GM18526 (cell line): ENCODE results near the gene SUGP2.
A peak's percentile ranks its signal among the peaks of the same experiment; 100 is the strongest.

Experiments used
- POLR2A ChIP-seq: IDR thresholded peaks from 3 replicates; pipeline ENCODE4 v1.6.1; 2011; ENCODE audit not compliant: insufficient read length; ENCODE audit errors: extremely low read depth

Gene SUGP2

DNA sequence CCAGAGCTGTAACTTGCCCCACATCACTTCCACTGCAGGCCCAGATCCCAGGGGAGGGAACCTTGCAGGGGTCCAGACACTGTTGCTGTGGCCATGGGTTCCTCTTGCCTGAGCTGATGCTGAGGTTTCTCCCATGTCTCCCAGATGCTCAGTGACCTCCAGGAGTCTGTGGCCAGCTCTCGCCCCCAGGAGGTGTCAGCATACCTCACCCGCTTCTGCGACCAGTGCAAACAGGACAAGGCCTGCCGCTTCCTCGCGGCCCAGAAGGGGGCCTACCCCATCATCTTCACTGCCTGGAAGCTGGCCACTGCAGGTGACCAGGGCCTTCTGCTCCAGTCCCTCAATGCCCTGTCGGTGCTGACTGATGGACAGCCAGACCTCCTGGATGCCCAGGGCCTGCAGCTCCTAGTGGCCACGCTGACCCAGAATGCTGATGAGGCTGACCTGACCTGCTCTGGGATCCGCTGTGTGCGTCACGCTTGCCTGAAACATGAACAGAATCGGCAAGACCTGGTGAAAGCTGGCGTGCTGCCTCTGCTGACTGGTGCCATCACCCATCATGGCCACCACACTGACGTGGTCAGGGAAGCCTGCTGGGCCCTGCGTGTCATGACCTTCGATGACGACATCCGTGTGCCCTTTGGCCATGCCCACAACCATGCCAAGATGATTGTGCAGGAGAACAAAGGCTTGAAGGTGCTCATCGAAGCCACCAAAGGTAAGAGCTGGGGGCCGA lies 18.3 kb upstream of the SUGP2 start:
- TF ChIP-seq POLR2A: no peak

DNA sequence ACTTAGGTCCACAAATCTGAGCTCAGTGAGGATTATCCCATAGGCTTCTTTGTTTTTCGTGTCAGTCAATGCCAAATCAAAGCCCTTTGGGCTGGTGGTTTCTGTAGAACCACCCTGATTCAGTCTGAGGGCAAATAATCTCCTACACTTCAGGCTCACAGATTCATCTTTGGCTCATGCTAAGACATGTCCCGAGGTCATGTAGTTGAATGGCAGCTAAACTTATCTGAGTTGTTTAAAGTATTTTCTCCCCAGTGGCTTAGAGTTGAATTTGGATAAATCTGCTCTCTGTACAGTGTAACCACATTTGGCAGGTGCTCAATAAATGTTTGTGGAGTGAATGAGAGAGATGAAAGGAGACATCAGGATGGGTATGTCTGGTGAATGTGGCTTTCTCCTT lies 17.4 kb upstream of the SUGP2 start:
- TF ChIP-seq POLR2A: no peak

DNA sequence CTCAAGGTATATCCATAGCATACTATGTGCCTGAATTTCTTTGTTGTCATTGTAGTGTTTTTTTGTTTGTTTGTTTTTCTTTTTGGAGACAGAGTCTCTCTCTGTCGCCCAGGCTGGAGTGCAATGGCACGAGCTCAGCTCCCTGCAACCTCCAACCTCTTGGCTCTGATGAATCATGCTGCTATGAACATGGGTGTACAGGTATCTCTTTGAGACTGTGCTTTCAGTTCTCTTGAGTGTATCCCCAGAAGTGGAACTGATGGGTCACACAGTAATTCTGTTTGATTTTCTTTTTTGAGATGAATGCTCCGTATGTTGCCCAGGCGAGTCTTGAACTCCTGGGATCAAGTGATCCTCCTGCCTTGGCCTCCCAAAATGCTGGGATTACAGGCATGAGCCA lies 16.8 kb upstream of the SUGP2 start:
- TF ChIP-seq POLR2A: no peak

DNA sequence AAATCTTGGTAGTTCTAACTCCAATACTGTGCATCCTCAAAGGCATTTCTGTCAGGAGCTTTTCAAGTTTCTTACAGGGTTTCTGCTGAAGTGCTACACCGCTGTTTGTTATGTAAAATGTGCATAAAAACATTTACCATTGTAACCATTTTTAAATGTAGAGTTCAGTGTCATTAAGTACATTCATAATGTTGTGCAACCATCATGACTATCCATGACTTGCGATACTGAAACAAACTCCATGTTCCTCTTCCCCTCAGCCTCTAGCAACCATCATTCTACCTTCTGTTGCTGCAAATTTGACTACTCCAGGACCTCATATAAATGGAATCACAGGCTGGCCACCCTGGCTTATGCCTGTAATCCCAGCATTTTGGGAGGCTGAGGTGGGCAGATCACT lies 16.1 kb upstream of the SUGP2 start:
- TF ChIP-seq POLR2A: no peak

DNA sequence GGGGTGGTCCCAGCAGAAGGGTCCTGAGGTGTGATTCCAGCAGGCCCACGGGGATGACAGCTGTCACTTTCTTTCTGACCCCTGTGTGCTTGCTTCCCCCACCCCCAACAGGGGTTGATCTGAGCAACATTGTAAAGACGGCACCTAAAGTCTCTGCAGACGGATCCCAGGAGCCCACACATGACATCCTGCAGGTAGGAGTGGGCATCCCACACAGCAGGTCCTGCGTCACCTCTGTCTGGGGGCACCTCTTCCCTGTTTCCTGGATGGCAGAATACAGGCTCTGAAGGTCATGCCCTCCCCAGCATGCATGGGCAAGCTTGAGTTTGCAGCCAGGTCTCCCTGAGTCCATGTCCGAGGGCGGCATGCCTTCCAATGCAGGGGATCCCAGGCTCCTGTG lies 10.6 kb upstream of the SUGP2 start:
- TF ChIP-seq POLR2A: no peak

DNA sequence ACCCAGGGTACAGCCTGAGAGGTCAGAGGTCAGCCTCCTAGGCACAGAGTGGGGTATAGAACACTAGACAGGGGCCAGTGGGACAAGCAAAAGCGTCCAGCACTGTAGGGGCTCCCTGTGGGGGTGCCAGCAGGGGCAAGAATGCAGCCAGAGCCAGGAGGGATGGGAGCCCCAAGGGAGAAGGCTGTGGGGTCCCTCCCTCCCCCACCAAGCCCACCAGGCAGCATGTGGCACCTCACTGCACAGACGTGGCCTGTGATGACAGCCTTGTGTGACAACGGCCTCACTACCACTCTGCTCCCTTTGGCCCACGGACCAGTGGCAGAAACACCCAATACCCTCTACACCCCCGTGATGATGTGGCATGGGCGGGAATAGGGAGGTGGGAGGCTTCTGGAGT lies 10.2 kb upstream of the SUGP2 start:
- TF ChIP-seq POLR2A: no peak

DNA sequence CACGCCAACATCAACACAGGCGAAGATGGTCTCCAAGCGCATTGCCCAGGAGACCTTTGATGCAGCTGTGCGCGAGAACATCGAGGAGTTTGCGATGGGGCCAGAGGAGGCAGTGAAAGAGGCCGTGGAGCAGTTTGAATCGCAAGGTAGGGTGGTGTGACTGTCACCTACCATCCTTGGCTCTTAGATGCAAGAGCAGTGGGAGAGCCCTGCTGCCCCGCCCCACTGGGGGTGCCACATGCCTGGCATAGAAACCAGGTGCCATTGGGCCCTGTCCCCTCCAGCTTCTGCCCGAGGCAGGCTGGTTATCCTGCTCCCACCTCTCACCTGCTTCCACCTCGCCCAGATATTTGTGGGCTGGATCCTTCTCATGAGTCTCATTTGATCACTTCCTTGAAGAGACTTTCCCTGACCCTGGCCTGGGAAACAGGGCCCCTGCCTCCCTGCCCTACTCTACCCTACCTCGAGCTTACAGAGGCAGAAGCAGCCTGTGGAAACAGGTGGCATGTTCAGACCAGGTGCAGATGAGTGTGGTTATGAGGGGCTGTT lies 9.5 kb upstream of the SUGP2 start:
- no peak for TF ChIP-seq POLR2A

DNA sequence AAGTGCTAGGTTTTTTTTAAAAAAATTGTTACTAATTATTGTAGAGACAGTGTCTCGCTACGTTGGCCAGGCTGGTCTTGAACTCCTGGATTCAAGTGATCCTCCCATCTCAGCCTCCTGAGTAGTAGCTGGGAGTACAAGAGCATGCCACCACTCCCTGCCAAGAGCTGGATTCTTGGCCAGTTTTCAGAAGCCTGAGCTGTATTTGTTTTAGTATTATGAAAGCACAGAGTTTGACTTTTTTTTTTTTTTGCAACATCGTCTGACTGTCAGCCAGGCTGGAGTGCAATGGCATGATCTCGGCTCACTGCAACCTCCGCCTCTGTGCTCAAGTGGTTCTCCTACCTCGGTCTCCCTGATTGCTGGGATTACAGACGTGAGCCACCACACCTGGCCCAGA lies 7.1 kb upstream of the SUGP2 start:
- TF ChIP-seq POLR2A: no peak

DNA sequence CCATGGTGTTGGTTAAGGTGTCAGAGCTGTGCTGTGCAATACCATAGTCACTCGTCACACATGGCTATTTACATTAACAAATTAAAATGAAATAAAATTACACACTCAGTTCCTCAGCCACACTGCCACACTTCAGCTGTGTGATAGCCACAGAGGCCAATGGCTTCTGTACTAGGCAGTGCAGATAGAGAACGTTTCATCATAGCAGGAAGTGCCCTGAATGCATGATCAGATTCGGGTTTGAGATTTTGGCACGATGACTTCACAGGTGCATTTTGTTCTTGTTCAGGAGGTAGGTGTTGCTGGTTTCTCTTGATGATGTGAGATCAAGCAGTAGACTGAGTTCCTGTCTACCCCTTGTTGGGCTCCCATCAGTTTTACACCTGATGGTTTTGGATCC lies 6.6 kb upstream of the SUGP2 start:
- no peak for TF ChIP-seq POLR2A

DNA sequence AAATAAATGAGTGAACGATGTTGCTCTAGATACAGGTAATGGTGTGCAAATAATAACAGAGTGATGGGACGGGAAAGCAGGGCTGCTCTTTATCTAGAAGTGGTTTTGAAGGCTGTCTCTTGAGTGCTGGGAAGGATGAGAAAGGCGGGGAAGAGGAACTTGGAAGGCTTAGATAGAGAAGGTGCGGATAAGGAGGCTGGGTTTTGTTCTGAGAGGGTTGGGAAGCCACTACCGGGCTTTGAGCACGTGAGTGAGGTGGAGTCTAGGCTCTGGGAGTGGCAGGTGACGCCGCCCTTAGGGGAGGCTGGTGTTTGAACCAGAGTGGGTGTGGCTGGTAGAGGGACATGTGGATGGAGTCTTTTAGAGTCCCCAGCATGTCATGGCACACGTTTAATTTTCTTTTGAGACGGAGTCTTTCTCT lies 897 bp upstream of the SUGP2 start:
- TF ChIP-seq POLR2A: peak; percentile 20

DNA sequence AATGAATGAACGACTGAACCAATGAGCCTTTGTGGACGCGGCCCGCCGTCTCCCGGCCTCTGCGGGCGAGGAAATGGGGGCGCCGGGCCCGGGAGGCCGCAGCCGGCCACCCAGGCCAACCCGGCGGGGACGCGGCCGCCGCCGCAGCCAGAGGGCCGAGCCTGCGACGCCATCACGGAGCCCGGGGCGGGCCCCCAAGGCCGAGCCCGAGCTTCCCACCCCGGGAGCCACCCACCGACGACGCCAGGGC lies 216 bp downstream of the SUGP2 start:
- TF ChIP-seq POLR2A: no peak

DNA sequence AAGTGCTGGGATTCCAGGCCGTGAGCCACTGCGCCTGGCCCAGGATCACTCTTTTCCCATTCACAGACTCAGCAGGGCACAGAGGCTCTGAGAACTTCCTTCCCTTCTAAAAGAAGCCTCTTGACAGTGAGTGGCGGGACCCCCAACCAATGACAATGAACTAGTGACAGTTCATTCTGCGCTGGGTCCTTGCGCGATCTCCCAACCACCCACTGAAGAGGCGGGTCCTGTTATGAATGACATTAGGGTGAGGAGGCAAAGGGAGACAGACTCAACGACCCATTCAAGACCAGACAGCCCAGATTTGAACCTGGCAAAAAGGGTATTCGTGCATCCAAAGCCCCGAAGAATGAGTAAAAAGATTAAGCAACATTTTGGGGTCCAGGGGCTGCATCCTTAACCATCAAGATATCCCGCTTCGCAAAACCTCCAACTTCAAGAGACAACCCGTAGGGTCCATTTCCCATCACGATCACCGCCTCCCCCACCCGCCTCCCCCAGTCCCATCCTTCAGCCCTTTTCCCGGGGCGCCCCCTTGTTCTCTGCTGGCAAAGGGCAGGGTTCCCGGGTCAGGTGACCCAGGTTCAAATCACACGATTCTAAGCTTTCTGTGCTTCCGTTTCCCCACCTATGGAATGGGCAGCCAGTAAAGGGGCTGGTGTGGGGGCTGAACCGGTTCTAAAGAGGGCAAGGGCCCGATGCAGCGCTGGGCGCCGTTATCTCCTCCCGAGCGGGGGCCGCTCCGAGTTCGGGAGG lies 719 bp downstream of the SUGP2 start:
- no peak for TF ChIP-seq POLR2A

DNA sequence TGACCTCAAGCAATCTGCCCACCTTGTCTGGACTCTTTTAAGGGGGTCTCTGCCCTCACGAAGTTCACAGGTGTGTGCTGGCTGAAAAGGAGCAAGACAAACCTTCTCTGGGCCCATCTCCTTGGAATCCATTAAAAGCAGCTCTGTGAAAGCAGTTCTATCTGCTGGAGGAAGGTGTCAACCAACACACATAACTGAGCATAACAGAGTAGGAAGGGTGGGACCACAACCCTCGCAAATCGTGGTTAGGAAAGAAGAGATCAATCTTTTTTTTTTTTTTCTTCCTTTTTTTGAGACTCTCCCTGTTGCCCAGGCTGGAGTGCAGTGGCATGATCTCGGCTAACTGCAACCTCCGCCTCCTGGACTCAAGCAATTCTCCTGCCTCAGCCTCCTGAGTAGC lies 1.4 kb downstream of the SUGP2 start:
- TF ChIP-seq POLR2A: no peak

DNA sequence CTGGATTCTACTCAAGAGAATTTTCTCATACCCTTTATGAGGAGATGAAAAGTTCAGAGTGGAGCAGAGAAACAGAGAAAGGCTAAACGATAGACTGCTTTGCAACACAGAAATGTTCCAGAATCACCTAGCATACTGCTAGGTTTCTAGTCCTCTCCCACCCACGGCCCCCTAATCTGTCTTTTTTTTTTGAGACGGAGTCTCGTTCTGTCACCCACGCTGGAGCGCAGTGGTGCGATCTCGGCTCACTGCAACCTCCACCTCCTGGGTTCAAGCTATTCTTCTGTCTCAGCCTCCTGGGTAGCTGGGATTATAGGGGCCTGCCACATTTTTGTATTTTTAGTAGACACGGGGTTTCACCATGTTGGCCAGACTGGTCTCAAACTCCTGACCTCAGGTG lies 4.8 kb downstream of the SUGP2 start:
- no peak for TF ChIP-seq POLR2A

DNA sequence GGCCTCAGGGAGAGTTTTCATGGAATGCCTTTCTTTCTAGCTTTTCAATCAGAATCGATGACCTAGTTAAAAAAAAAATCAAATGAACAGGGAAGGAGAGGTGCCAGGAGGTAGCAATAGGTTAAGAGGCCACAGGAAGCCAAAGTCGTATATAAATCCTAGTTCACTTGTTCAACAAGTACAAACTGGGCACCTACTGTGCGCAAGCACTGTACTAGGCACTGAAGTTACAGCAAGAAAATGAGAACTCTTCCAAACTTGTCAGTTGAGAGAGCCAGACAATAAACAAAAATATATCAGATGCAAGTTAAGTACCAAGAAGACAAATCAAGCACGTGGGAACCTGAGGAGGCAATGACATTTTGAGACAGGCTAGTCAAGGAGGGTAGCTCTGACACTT lies 6.1 kb downstream of the SUGP2 start:
- TF ChIP-seq POLR2A: no peak

DNA sequence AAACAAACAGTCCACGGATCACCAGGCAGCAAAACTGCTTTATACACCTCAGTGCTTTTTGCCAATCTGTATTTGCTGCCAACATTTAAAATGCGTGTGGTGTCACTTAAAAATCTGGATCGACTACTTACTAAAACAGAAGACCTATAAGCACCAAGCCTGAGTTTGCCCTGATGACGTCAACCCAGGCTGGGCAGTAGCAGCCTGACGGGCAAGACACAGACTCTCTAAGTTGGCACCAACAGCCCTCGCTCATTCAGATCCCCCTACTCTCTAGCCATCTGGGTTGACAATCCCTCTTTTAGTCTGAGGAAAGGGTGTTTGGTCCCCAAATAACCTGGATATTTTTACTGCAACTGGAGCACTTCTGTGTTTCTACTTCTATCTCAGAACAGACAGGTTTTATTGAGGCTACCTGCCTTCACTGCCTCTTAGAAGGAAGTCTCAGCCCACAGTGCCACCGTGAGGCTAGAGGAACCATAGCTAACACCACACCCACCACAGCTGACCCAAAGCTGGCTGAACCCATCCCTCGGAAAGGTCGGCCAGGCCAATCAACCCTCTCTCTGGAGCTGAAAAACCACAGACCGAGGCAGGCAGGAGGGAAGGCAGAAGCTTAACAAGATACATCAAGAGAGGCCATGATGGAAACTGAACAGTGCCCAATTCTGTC lies 6.9 kb downstream of the SUGP2 start:
- TF ChIP-seq POLR2A: no peak
